HEK293 (cell line): ENCODE data around the gene BRWD1.

ENCODE experiments used
- CTCF ChIP-seq: fragments of 450-650 bp; formaldehyde crosslinking; IDR thresholded peaks from 2 replicates; pipeline ENCODE4 v1.5.1; 2016; ENCODE audit warnings: missing biosample characterization, missing genetic modification characterization
- MEIS1 ChIP-seq: sonication (generic); formaldehyde crosslinking; IDR thresholded peaks from 2 replicates; pipeline ENCODE4 v1.8.1; 2022; ENCODE audit warnings: missing genetic modification reagents, mild to moderate bottlenecking, borderline replicate concordance
- PATZ1 ChIP-seq: fragments of 450-650 bp; formaldehyde crosslinking; IDR thresholded peaks from 2 replicates; pipeline ENCODE4 v1.5.1; 2016; ENCODE audit warnings: missing biosample characterization, missing genetic modification characterization
- SETDB1 ChIP-seq: IDR thresholded peaks from one replicate; pipeline ENCODE4 v1.6.1; 2017; ENCODE audit warnings: mild to moderate bottlenecking, low read length, moderate library complexity, mixed read lengths; ENCODE audit not compliant: insufficient read length
- ZNF138 ChIP-seq: fragments of 450-650 bp; formaldehyde crosslinking; IDR thresholded peaks from 2 replicates; pipeline ENCODE4 v1.5.1; 2016; ENCODE audit warnings: missing biosample characterization, missing genetic modification characterization, borderline replicate concordance
- ZNF549 ChIP-seq: fragments of 450-650 bp; IDR thresholded peaks from 2 replicates; pipeline ENCODE4 v1.5.1; 2018; ENCODE audit warnings: missing biosample characterization, missing genetic modification characterization, mild to moderate bottlenecking, inconsistent platforms, moderate library complexity
- ZNF677 ChIP-seq: fragments of 450-650 bp; IDR thresholded peaks from 2 replicates; pipeline ENCODE4 v1.5.0; 2018; ENCODE audit warnings: missing biosample characterization, mild to moderate bottlenecking, missing genetic modification characterization, moderate library complexity
- ZNF830 ChIP-seq: fragments of 450-650 bp; IDR thresholded peaks from 2 replicates; pipeline ENCODE4 v1.5.0; 2018; ENCODE audit warnings: missing biosample characterization, missing genetic modification characterization, low read depth, mild to moderate bottlenecking, moderate library complexity
- TF ChIP-seq, protein P1 (sequence below): fragments of 450-650 bp; formaldehyde crosslinking; IDR thresholded peaks from 2 replicates; pipeline ENCODE4 v1.5.1; 2016; ENCODE audit warnings: missing biosample characterization, missing genetic modification characterization
- TF ChIP-seq, protein P2 (sequence below): sonication (generic); formaldehyde crosslinking; IDR thresholded peaks from 2 replicates; pipeline ENCODE4 v1.8.1; 2022; ENCODE audit warnings: mild to moderate bottlenecking, moderate library complexity, missing genetic modification reagents

GRCh38 chr21:39300587-39300986, 12.8 kb downstream of the BRWD1 start:
- no peak for TF ChIP-seq ZNF138
- TF ChIP-seq, protein P1, sequence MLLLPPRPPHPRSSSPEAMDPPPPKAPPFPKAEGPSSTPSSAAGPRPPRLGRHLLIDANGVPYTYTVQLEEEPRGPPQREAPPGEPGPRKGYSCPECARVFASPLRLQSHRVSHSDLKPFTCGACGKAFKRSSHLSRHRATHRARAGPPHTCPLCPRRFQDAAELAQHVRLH (tag by site-specific recombination) = no peak
- no peak for TF ChIP-seq ZNF830 (tag by site-specific recombination)
- TF ChIP-seq, protein P2, sequence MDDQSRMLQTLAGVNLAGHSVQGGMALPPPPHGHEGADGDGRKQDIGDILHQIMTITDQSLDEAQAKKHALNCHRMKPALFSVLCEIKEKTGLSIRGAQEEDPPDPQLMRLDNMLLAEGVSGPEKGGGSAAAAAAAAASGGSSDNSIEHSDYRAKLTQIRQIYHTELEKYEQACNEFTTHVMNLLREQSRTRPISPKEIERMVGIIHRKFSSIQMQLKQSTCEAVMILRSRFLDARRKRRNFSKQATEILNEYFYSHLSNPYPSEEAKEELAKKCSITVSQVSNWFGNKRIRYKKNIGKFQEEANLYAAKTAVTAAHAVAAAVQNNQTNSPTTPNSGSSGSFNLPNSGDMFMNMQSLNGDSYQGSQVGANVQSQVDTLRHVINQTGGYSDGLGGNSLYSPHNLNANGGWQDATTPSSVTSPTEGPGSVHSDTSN (CRISPR knock-in tag) = no peak
- no peak for TF ChIP-seq PATZ1 (tag by site-specific recombination)
- TF ChIP-seq CTCF = no peak
- TF ChIP-seq SETDB1 = peak; percentile 67
- TF ChIP-seq MEIS1 = no peak
- TF ChIP-seq ZNF549 (tag by site-specific recombination) = no peak
- TF ChIP-seq ZNF677 = no peak
